PC-3 (cell line): ENCODE measurements around the gene CNTN4.

ENCODE experiments used
- CTCF ChIP-seq: fragments of 300-600 bp; sonication (generic); conservative IDR thresholded peaks from 2 replicates; pipeline ENCODE4 v1.5.1; 2017; ENCODE audit warnings: antibody characterized with exemption, low read depth, mild to moderate bottlenecking, low read length
- EZH2 ChIP-seq: fragments of 300-600 bp; sonication (generic); IDR thresholded peaks from one replicate; pipeline ENCODE4 v1.6.1; 2017; ENCODE audit warnings: antibody characterized with exemption, mild to moderate bottlenecking, low read length; ENCODE audit not compliant: unreplicated experiment
- EZH2phosphoT487 ChIP-seq: fragments of 300-600 bp; sonication (generic); IDR thresholded peaks from 2 replicates; pipeline ENCODE4 v1.6.1; 2018; ENCODE audit warnings: mild to moderate bottlenecking, antibody characterized with exemption, low read length, borderline replicate concordance

GRCh38 chr3:2092758-2093157 lies 5.9 kb upstream of the CNTN4 start:
- no peak for TF ChIP-seq EZH2phosphoT487
- no peak for TF ChIP-seq CTCF
- TF ChIP-seq EZH2 = no peak
